ENCODE results near the gene CDH13.

- TF ChIP-seq CTCF (conservative IDR thresholded peaks at IDR 0.05 in 1 of 2, IDR thresholded peaks at IDR 0.05 in 1 of 2; ENCODE audit: low read depth in 1 of 2, low read length in 2 of 2) (no peak), EZH2 (IDR thresholded peaks at IDR 0.05; ENCODE audit: low read length, missing control alignments) (no peak)
Measured at GRCh38 chr16:83701494-83701893, 1074.7 kb downstream of the CDH13 start.

Data from fibroblast of lung (primary cell).